Chondrocyte (in vitro differentiated cells): ENCODE measurements around the gene HID1. TPM values are rescaled to one million over a fixed set of nuclear protein-coding genes. Genes with fewer than 3 reads are reported as not detected.

ENCODE experiments used
- DNase-seq: peaks from one replicate; pipeline ENCODE4 v3.0.0; 2021; ENCODE audit warnings: mixed read lengths, low spot score
- H3K27ac Mint-ChIP-seq: one replicate; pipeline ENCODE4 v1.8.0; 2021; ENCODE audit warnings: mild to moderate bottlenecking, moderate library complexity, mixed read lengths; ENCODE audit not compliant: unreplicated experiment
- H3K27me3 Mint-ChIP-seq: 2 replicates; pipeline ENCODE4 v1.8.0; 2021; ENCODE audit warnings: low read depth, mixed read lengths
- H3K36me3 Mint-ChIP-seq: 2 replicates; pipeline ENCODE4 v1.8.0; 2021; ENCODE audit warnings: low read depth, mixed read lengths
- H3K4me1 Mint-ChIP-seq: 2 replicates; pipeline ENCODE4 v1.8.0; 2021; ENCODE audit warnings: low read depth, mild to moderate bottlenecking, mixed read lengths
- H3K4me3 Mint-ChIP-seq: one replicate; pipeline ENCODE4 v1.8.0; 2021; ENCODE audit warnings: mild to moderate bottlenecking, moderate library complexity, mixed read lengths; ENCODE audit not compliant: unreplicated experiment
- H3K9me3 Mint-ChIP-seq: 2 replicates; pipeline ENCODE4 v1.8.0; 2021; ENCODE audit warnings: low read depth, mixed read lengths
- total RNA-seq: library from RNA; stranded (reverse); gene quantifications from 3 replicates; pipeline ENCODE4 v1.2.1, GENCODE V29; 2021
- TF ChIP-seq, protein P1 (sequence below): fragments of 200-600 bp; sonication (generic); IDR thresholded peaks from 2 replicates; pipeline ENCODE4 v1.5.0; 2021; ENCODE audit warnings: antibody characterized with exemption, mild to moderate bottlenecking, moderate library complexity

HID1 gene
- total RNA-seq, 1 donor from 2014 or later: 4.7 TPM

DNA sequence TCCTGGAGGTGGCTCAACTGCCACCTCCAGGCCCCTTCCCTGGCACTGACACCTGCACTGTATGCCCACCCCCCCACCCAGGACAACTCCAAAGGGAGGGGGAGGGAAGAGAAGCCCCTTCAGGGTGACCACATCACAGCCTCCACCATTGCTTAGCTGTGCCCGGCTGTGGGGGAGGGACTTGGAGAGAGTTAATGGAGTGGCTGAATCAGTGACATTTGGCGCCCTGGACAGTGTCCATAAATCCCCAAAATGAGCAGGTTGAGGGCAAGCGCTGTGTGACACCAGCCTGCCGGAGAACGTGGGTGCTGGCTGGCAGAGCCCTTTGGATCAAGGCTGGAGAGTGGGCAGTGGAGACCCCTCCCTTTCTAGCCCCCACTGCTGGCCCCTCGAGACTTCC, 50.4 kb downstream of the HID1 start:
- TF ChIP-seq, protein P1, sequence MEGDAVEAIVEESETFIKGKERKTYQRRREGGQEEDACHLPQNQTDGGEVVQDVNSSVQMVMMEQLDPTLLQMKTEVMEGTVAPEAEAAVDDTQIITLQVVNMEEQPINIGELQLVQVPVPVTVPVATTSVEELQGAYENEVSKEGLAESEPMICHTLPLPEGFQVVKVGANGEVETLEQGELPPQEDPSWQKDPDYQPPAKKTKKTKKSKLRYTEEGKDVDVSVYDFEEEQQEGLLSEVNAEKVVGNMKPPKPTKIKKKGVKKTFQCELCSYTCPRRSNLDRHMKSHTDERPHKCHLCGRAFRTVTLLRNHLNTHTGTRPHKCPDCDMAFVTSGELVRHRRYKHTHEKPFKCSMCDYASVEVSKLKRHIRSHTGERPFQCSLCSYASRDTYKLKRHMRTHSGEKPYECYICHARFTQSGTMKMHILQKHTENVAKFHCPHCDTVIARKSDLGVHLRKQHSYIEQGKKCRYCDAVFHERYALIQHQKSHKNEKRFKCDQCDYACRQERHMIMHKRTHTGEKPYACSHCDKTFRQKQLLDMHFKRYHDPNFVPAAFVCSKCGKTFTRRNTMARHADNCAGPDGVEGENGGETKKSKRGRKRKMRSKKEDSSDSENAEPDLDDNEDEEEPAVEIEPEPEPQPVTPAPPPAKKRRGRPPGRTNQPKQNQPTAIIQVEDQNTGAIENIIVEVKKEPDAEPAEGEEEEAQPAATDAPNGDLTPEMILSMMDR: no peak
- Mint-ChIP-seq H3K27me3 (peaks cover 37% of the 10 kb centered on the region), H3K4me1 (no peaks in the 10 kb centered on the region), H3K27ac (no peak overlapping the region), H3K36me3 (no peaks in the 10 kb centered on the region), H3K4me3 (no peak overlapping the region), H3K9me3 (no peaks in the 10 kb centered on the region)
- no peak for DNase-seq

DNA sequence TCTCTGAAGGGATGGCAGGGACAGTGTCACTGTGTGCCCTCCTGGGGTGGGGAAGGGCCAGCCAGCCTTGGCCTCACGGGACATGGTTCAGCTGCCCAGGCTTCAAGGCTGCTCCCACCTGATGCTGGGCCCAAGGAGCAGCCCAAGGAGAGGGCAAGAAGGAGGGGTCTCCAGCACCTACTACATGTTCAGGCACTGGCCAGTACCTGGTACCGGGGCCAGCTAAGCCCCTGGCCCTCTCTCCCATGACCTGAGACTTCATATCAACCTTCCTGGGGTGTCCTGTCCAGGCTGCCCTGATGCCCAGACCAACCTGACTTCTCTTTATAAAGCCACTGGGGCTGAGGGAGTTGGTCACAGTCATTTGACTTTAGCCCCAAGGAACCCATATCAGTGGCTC, 50.8 kb downstream of the HID1 start:
- no peaks in the 10 kb centered on the region for H3K36me3 Mint-ChIP-seq
- TF ChIP-seq, protein P1: no peak
- no peaks in the 10 kb centered on the region for H3K9me3 Mint-ChIP-seq
- H3K4me1 Mint-ChIP-seq: no peaks in the 10 kb centered on the region
- no peak overlapping the region for H3K4me3 Mint-ChIP-seq
- peaks cover 41% of the 10 kb centered on the region for H3K27me3 Mint-ChIP-seq
- H3K27ac Mint-ChIP-seq: no peak overlapping the region
- DNase-seq: no peak

DNA sequence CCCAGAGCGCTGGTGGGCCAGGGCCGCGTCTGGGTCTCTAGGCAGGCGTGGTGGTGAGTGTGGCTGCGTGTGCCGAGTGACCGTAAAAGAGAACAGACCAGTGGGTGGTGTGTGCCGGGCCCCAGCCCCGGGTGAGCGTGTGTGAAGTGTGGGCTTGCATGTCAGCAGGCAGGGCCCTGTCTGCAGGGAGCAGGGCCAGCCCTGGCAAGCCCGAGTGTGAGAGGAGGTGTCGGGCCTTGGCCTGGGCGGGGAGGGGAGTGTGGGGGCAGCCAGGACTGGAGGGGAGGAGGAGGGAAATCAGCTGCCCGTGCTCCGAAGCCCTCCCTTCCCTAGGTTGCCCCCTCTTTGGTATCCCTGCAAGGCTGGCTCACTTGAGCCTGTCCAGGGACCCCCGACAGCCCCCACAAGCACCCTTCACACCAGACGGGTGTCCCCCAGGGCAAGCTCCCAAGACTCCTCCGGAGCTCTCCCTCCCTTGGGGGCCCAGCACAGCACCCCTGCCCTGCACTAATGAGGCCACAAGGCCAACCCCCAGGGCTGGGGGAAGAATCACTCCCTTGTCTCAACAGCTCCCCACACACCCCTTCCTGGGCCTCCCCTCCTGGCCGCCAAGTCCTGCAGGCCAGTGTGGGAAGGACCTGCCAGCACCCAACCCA, 51.4 kb downstream of the HID1 start:
- Mint-ChIP-seq H3K4me1 (no peaks in the 10 kb centered on the region), H3K36me3 (no peaks in the 10 kb centered on the region), H3K4me3 (no peak overlapping the region), H3K9me3 (no peaks in the 10 kb centered on the region), H3K27me3 (peaks cover 39% of the 10 kb centered on the region), H3K27ac (no peak overlapping the region)
- no peak for DNase-seq
- TF ChIP-seq, protein P1: no peak

DNA sequence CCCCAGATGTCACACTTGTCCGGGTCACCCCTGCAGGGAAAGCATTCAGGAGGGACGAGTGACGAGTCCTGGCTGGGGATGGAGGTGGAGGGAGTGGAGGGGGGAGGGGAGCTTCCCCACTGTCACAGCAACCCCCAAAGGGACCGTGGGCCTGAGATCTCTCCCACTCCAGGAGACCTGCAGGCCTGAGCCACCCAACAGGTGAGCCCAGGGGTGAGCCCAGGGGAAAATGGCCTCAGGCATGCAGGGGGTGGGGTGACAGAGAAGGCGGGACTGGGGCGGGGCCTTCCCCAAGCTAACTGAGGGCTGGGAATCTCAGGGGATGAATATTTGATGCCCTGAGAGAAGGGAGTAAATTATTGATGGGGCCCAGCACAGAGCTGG, 51.9 kb downstream of the HID1 start:
- H3K36me3 Mint-ChIP-seq: no peaks in the 10 kb centered on the region
- TF ChIP-seq, protein P1: no peak
- H3K27me3 Mint-ChIP-seq: peaks cover 36% of the 10 kb centered on the region
- H3K27ac Mint-ChIP-seq: no peak overlapping the region
- H3K9me3 Mint-ChIP-seq: no peaks in the 10 kb centered on the region
- H3K4me3 Mint-ChIP-seq: no peak overlapping the region
- H3K4me1 Mint-ChIP-seq: no peaks in the 10 kb centered on the region
- DNase-seq: no peak

DNA sequence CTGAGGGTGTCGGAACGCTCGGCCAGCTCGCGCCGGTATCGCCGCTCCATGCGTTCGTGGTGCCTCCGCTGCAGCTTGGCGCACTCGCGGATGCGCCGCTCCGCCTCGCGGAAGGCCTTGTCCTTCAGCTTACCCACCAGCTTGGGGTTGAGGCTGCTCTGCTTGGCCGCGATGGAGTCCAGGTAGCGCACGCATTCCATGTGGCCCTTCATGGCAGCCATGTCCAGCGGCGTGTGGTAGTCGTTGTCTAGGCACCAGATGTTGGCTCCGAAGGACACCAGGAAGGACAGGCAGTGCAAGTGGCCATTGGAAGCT, 52.3 kb downstream of the HID1 start:
- H3K27ac Mint-ChIP-seq: peak overlapping the region; percentile 45
- H3K4me1 Mint-ChIP-seq: no peaks in the 10 kb centered on the region
- no peak overlapping the region for H3K4me3 Mint-ChIP-seq
- no peaks in the 10 kb centered on the region for H3K36me3 Mint-ChIP-seq
- DNase-seq: no peak
- H3K27me3 Mint-ChIP-seq: peaks cover 32% of the 10 kb centered on the region
- TF ChIP-seq, protein P1: no peak
- no peaks in the 10 kb centered on the region for H3K9me3 Mint-ChIP-seq
